ENCODE measurements around the gene NRBP1.
A peak's percentile ranks its signal among the peaks of the same experiment; 100 is the strongest.

GRCh38 chr2:27407798-27408491 is 20.5 kb upstream of the NRBP1 start:
- TF ChIP-seq POLR2A (IDR thresholded peaks at IDR 0.05) (no peak), CTCF (IDR thresholded peaks at IDR 0.05) (peak in 1 of 3 donors; percentile 21)

All from lower leg skin (tissue), 3 donors.